NCI-H526 (cell line): Measurements from ENCODE around the gene CDH23.

Experiments
- DNase-seq, 2 experiments: peaks; one replicate each; lab custom pipeline; 2025; lab: John Stamatoyannopoulos, UW

CDH23 gene

GRCh38 chr10:71777213-71777985 is 380.7 kb downstream of the CDH23 start:
- DNase-seq, result no peak

- no peak for DNase-seq
Observed at GRCh38 chr10:71778071-71778825, 381.5 kb downstream of the CDH23 start.

DNA sequence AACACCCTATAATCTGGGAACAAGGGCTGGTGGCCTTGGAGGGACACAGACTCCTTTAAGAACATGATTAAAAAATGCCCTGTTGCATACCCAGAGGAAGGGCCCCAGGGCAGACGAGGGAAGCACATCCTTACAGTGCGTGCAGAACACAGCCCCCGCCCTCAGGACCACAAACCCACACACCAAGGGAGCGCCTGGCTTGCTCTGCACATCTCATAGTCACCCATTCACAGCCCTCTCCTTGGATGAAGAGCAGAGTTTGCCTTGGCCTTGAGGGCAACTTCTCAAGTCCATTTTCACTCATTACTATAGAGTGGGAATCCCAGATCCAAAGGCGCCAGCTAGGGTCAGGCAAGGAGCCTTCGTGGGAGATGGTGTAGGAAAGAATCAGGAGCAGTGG is 382.9 kb downstream of the CDH23 start:
- no peak for DNase-seq

DNA sequence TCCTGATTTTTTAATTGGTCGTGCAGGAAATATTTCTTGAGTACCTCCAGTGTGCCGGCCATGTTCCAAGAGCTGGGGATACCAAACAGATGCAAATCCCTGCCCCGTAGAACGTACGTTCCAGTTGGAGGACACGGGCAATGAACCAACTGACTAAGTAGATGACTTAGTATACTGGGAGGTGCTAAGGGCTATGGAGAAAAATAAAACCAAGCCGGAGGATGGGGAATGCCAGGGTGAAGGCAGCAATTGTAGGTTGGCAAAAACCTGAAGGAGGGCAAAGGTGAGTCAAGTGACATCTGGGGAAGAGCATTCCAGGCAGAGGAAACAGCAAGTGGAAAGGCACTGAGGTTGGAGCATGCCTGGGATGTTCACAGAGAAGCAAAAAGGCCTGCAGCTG is 383.4 kb downstream of the CDH23 start:
- no peak for DNase-seq

- no peak for DNase-seq
Observed at GRCh38 chr10:71780719-71781118, 384.0 kb downstream of the CDH23 start.

DNA sequence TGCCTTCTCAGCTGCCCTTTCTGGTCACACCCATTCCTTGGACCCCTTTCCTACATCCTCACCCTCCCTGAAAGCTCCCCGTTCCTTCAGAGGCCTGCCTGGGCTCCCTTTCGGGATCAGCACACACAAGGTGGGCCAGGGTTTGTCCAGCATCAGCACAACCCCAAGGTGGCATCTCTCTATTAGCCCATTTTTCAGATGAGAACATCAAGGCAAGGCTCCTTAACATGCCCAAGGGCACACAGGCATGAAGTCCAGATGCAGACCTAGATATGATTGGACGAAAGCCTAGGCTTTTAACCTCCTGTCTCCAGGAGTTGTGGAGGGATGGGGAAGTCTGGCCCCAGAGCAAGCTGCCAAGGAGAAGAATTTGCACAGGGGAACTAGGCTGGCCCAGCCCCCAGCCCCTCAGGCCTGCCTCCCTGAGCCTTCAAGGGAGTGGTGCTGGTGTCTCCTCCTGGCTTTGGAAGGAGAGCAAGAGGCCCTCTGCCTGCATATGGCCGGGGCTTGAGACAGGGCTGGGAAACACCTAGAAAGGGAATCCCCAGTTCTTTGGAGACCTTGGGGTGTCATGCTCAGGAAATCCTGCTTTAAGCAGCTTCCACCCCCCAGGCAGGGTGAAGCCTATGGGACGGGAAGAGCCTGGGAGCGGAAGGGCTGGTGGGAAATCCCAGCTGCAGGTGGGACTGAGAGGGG is 385.6 kb downstream of the CDH23 start:
- DNase-seq, result no peak

GRCh38 chr10:71782917-71783490 is 386.3 kb downstream of the CDH23 start:
- no peak for DNase-seq

DNA sequence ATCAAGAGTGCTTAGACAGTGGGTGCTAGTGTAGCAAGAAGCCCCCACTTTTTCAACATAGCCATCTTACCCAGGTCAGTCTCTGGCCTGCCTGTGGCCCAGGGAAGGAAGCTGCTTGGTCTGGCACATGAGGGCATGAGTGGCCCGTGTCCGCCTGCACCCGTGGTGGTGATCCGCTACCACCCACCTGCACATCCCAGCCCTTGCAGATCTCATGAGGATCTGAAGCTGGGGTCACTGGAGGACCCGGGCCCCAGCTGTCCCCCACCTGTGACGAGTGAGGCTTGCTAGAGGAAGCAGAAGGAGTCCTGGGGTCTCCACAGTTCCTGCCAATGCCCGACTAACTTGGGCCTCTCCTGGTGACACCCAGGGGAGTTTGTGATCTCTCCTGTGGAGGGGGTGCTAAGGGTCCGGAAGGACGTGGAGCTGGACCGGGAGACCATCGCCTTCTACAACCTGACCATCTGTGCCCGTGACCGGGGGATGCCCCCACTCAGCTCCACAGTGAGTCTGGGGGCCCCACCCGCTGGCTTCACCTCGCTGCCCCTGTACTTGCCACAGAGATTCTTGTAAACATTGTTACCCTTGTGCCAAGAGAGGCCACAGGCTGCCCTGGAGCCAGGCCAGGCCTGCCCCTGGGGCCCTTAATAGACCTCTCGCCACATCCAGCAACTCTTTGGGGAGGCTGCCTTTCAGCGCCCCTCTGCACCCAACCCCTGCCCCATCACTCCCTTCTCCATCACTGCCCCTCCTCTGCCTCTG is 387.4 kb downstream of the CDH23 start:
- no peak for DNase-seq

- no peak for DNase-seq
Observed at GRCh38 chr10:71784679-71785272, 388.1 kb downstream of the CDH23 start.

DNA sequence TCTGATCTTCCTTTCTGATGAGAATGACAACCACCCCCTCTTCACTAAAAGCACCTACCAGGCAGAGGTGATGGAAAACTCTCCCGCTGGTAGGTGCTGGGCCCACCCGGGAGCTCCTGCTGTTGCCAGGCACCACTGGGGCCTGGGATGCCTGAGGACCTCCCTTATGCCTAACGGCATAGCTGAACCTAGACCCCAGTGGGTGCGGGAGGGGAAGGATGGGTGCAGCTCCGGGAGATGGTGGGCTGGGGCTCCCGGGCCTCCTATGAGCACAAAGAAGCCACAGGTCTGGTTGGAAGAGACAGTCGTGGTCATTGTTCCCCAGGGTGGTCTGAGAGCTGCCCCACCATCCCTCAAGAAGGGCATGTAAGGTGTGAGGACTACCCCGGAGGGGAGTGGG is 392.2 kb downstream of the CDH23 start:
- DNase-seq, result no peak

GRCh38 chr10:71789871-71790270 is 393.2 kb downstream of the CDH23 start:
- no peak for DNase-seq

DNA sequence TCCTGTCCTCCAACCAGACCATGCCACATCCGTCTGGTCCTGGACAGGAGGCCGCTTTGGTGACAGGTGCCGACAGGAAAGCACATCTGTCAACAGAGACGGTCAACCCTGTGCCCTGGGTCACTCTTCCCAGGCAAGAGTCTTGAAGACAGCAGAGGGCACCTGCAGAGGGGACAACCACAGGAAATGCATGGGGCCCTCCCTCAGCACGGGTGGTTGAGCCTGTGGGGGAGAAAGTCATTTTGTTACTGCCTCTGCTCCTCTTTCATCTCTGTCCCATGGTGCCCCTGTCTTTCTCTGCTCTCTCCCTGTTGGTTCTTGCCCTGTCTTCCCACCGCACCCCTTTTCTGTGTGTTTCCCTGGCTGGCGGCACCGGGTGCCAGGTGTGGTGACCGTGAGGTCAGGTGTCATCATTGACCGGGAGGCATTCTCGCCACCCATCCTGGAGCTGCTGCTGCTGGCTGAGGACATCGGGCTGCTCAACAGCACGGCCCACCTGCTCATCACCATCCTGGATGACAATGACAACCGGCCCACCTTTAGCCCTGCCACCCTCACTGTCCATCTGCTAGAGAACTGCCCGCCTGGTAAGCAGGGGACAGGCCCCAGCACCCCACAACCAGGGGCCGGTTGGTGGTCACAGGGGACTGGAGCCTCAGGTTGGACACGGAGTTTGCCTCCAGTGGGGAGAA is 394.2 kb downstream of the CDH23 start:
- no peak for DNase-seq

- DNase-seq, result no peak
Observed at GRCh38 chr10:71795248-71795647, 398.5 kb downstream of the CDH23 start.

- no peak for DNase-seq
Observed at GRCh38 chr10:71796749-71797405, 400.2 kb downstream of the CDH23 start.

GRCh38 chr10:71797533-71798307 is 401.0 kb downstream of the CDH23 start:
- no peak for DNase-seq

DNA sequence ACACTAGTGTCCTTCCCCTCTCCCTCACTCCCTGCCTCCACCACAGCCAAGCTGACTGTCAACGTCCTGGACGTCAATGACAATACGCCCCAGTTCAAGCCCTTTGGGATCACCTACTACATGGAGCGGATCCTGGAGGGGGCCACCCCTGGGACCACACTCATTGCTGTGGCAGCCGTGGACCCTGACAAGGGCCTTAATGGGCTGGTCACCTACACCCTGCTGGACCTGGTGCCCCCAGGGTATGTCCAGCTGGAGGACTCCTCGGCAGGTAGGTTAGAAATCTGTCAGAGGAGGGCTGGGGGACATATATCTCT is 401.5 kb downstream of the CDH23 start:
- DNase-seq, result no peak

DNA sequence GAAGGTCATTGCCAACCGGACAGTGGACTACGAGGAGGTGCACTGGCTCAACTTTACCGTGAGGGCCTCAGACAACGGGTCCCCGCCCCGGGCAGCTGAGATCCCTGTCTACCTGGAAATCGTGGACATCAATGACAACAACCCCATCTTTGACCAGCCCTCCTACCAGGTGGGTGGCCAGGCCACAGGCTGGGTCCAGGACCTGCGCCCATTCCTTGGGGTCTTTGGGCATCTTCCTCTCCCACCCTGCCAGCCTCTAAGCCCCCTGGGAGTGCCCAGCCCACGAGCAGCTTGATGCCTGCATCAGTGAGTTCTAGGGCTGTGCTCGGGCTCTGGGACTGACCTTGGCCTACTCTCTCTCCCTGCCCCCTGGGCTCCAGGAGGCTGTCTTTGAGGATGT is 402.4 kb downstream of the CDH23 start:
- no peak for DNase-seq

DNA sequence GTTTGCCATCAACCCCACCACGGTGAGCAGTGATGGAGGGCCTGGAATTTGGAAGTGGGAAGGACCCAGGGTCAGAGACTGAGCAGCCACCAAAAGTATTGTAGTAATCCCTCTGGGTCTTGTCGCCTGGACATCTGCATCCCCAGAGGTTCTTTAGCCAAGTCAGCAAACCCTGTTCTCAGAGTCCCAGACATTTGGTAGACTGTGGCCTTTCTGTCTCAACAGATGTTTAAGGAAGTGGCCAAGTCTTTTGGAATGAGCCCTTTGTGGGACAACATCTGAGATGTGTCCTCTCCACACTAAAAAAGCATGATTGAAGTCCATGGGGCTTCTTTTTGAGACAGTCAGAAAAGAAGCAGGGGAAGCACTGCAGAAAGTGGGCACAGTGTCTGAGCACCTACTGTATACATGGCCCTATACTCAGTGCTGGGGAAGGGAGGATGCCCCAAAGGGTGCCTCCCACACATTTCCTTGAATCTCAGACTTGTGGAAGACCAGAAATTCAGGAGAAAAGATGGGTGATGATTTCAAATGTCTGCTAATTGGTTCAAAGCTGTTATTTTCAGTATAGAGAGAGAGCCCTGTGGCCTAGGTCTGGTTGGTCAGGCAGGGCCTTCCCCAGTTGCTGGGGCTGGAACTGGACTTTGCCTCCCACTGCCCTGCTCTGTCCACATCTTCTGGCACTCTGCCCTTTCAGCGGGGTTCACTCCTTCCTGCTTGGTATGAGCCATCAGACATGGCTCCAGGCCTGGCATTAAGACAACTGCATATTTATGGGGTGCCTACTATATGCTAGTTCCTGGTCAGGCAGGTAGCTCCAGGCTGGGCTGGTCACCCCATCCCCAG is 403.1 kb downstream of the CDH23 start:
- DNase-seq, result no peak

DNA sequence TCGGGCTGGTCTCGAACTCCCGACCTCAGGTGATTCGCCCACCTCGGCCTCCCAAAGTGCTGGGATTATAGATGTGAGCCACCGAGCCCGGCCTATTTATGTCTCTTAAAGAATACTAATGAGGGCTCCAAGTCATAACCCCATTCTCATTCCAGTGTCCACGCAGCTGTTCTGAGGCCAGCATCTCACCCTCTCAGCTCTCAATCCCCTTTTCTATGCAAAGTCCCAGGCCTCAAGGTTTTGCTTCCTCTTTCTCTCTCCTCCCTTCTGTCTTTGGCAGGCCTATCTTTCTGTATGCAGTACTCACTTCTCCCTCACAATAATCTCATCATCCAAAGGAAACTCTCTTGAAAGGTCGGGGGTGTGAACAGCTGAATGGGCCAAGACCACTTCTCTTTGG is 404.6 kb downstream of the CDH23 start:
- no peak for DNase-seq
